HG03521 (cell line): ENCODE results near the gene SLC38A11.
"Not testable (repeated sequence)": the region's sequence is repeated elsewhere in the genome, so short reads cannot be mapped to it uniquely, and the experiment has no call there.

Experiments
- ATAC-seq: cut with Tn5 transposase; IDR thresholded peaks from one replicate; pipeline ENCODE4 v1.9.1; 2021; ENCODE audit warnings: mild to moderate bottlenecking, moderate library complexity; ENCODE audit not compliant: unreplicated experiment

The SLC38A11 gene

GRCh38 chr2:164881524-164881923 is 73.8 kb downstream of the SLC38A11 start:
- no peak for ATAC-seq

DNA sequence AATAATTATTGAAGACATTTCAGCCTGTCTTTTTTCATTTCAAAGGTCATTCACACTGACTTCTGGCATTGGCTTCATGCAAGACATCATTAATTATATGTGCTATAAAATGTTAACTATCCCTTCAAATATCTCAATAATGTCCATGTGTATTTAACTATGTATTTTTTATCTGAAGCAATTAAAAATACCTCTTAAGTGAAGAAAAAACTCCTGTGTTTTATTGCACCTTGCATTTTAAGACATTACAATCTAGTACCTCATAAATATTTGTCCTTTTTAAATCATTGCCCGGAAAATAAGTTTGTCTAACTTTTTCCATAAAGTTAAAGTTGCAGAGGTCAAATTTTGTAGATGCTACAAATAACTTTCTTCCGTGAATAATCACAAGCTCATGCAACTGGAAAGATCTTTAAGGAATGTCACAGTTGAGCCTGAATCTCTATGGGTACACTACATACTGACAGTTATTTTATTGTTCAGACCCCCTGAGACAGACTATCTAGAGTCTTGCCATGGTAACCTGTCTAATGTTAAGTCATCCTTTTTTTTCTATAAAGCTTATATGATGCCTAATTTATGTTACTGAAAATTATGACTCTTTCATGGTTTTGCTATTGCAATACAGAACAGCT is 75.3 kb downstream of the SLC38A11 start:
- ATAC-seq = no peak

- no peak for ATAC-seq
Measured at GRCh38 chr2:164877927-164878326, 77.4 kb downstream of the SLC38A11 start.

- no peak for ATAC-seq
Measured at GRCh38 chr2:164877169-164877568, 78.2 kb downstream of the SLC38A11 start.

DNA sequence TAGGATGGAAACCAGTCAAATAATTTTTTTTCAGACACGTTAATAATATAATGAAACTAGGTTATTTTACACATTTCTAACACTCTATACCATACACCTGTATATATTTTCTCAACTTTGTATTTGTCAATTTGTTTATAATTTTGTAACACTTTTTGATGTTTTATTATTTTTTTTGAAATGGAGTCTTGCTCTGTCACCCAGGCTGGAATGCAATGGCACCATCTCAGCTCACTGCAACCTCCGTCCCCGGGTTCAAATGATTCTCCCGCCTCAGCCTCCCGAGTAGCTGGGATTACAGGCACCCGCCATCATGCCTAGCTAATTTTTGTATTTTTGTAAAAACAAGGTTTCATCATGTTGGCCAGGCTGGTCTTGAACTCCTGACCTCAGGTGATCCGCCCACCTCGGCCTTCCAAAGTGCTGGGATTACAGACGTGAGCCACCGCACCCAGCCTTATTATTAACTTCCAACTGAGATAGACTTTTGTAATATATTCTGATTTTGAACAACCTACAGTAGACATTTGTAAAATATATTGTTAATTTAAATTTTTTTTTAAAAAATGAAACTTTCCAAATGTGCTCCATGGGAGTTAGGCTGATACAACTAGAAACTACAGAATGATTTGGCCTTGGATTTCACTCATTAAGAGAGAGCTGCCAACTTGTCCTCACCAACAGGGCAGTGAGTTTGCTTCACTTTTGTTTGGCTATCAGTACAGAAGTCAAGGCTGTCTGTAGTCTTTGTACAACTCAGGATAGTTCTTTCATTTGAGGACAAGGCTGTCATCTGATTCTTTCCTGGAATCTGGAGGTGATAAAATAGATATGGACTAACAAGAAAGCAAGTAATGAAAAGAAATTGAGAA is 79.8 kb downstream of the SLC38A11 start:
- ATAC-seq = no peak

- no peak for ATAC-seq
Measured at GRCh38 chr2:164873210-164873908, 82.0 kb downstream of the SLC38A11 start.

DNA sequence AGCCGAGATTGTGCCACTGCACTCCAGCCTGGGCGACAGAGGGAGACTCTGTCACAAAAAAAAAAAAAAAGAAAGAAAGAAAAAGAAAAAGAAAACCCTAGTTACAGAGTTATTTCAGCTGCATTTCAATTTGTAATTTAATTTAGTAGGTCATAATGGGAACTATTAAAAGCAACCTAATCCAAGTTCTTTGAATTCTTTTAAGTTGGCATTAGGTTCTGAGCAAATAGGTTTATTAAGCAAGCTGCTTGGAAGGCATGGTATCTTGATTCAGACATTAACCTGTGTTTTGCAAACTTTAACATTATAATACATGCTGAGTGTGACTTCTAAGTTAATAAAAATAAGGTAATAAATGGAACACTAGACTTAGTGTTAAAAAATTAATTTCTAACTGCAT is 83.9 kb downstream of the SLC38A11 start:
- no peak for ATAC-seq

GRCh38 chr2:164869420-164869772 is 85.9 kb downstream of the SLC38A11 start:
- no peak for ATAC-seq

DNA sequence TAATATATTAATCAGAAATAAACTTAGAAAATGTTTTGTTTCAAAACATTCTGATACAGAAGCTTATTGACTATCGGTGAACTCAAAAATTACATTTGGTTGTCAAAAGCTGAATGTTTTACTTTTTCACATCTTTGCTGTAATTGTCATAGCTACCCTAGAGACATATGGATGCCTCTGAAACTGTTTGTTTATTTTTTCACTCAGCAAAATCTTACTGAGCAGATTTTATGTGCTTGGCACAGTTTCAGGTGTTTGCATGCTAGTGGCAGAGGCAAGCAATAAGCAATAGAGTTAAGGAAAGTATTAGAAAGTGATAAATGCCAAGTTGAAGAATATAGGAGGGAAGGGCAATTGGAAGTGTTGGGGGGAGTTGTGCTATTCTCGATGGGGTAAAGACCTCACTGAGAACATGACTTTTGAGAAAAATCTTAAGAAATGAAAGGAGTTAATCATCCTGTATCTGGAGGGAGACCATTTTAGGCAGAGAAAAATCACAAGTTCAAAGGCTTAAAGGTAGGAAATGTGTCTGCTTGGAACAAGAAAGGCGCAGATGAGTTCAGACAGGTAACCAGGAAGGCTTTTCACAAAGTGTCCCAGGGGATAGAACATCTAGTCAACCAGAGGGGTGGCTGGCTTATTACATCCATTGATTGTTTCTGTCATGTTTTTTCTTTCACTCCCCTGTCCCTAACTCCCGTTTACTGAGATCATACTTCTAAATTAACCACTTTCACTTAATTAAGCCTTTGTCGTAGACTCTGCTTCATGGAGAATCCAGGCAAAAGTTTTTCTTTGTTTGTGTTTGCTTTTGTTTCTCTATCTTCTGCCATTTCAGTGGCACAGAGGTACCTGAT is 86.5 kb downstream of the SLC38A11 start:
- ATAC-seq = no peak

- ATAC-seq = no peak
Measured at GRCh38 chr2:164867779-164868397, 87.4 kb downstream of the SLC38A11 start.

GRCh38 chr2:164866381-164866780 is 88.9 kb downstream of the SLC38A11 start:
- not testable (repeated sequence) for ATAC-seq

- ATAC-seq = no peak
Measured at GRCh38 chr2:164860694-164861042, 94.7 kb downstream of the SLC38A11 start.

DNA sequence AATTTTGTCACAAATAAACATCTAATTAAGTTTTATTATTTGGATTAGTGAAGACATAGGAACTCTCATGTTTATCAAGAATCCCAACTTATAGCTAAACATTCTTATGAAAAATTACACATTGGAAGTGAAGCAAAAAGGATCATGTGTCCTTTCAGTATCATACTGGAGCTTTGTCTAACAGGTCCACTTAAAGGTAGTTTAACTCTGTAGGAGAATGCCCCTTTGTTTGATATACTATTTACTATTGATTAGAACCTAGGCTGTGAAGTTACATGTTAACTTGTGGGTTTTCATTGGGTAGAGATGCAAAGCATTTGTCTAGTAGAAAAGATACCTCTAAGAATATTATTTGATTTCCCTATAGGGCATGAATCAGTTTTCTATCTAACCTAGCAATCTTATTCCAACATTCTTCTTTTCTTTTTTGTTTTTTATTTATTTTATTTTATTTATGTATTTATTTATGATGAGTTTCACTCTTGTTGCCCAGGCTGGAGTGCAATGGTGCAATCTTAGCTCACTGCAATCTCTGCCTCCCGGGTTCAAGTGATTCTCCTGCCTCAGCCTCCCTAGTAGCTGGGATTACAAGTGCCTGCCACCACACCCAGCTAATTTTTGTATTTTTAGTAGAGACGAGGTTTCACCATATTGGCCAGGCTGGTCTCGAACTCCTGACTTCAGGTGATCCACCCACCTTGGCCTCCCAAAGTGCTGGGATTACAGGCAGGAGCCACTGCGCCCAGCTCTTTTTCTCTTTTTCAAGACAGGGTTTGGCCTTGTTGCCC is 95.2 kb downstream of the SLC38A11 start:
- not testable (repeated sequence) for ATAC-seq

DNA sequence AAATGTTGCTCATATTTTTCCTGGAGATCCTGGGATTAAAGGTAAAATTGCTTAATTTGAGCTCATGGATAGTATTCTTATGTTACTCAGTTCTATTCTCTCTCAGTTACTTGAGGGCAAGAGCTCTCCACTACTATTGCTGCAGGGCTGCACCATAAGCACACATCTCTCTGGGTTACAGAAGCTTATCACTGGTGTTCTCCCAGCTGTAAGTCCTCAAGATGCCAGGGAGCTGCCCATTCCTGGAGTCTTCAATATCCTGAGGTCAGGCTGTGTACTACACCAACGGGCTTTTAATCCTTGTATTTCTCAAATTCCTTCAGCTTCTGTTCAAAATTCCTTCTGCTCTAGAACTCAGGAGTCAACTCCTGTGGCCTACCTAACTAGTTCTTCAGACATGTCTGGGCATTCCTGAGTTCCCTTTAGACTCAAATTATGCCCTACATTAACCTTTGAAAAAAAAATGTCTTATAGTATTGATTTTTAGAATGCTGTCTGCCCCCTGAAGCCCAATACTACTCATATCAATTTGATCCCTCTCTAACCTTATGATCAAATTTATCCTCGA is 96.0 kb downstream of the SLC38A11 start:
- ATAC-seq = no peak

GRCh38 chr2:164852086-164852485 is 103.2 kb downstream of the SLC38A11 start:
- no peak for ATAC-seq

DNA sequence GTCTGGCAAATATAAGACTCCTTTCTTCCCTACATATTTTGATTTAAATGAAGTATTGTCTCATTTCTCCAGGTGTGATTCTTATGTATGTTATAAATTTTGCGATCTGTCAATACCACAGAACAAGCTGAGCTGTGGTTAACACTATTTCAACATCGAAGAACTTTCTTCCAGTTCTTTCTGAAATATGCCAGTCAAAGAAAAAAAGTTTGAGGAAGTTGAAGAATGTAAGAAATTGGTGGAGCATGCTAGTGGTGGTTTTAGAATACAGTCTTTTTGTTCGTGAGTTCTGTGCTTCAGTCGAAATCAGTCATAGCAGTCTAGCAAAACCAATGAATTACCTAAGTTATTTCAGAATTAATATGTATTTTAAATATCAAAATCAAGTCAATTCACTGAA is 105.1 kb downstream of the SLC38A11 start:
- no peak for ATAC-seq

DNA sequence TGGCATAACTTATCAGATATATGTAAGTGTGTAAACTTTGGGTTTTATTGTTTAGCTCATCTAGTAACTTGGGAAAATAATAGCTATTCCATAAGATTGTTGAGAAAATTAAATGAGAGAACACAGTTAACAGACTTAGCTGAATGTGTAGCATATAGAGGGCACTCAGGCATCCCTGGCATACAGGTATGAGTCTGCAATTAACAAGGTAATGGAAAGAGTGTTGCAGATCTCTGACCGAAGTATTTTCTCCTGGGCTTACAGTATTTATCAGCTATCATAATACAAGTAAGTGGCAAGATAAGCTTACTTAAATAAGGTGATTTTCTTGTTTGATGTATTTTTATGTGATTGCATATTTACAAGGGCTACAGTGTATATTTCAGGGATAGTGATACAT is 105.8 kb downstream of the SLC38A11 start:
- ATAC-seq = no peak

DNA sequence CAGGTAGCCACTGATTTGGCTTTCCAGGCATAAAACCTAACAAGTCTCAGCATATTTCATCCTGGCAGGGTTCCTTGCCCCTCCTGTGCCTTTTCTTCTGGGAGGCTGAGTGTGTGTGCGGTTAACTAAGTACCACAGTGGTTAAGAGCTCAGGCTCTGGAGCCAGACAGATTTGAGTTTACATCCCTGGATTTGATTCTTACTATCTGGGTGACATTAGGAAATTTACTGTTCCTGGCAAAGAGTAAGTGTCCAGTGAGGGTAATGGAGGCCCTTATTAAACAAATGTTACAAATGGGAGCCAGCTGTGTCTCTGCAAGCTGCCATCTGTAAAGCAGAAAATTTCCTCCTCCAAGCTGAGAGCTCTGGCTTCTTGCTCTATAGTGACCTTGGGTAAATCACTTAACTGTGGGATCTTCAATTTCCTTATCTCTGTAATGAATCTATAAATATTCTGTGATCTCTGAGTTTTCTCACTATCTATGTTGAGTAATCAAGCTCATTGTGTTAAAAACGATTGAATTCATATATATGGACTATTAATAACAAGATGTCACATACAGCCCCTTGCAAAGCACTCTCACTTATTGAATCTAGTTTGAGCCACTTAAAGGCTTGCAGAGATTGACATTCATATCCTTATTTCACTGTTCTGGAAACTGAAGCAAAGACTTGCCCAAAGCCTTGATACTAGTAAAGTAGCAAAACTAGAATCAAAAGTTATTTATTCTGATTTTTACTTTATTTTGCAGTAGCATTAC is 107.2 kb downstream of the SLC38A11 start:
- ATAC-seq = no peak

DNA sequence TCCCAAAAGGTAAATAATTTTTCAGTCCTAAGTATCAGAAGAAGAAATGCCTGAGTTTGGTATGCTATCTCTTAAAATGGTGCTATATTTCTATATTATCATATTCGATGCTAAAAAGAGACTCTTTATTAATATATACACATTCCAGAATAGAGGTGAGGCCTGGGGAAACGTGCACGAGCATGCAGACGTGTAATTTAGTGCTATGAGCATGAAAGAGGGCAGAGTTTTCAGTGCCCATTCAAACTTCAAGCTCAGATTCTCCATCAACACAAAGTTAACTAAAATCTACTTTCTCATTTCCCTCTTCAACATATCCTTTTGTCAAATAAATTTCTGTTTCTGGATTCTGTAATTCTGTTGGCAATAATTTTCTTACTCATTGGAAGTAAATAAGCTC is 108.0 kb downstream of the SLC38A11 start:
- ATAC-seq = no peak
